ENCODE results near the gene SEC14L2. TPM values are rescaled to one million over a fixed set of nuclear protein-coding genes. Genes with fewer than 3 reads are reported as not detected.
"Not testable (repeated sequence)": the region's sequence is repeated elsewhere in the genome, so short reads cannot be mapped to it uniquely, and the experiment has no call there.

SEC14L2 gene
- total RNA-seq, 1 donor from 2014 or later = 10.8 TPM

- no peak for DNase-seq (ENCODE audit: low read depth, low spot score)
- H3K27ac Mint-ChIP-seq (ENCODE audit: unreplicated experiment) = no peak overlapping the region
- H3K36me3 Mint-ChIP-seq (ENCODE audit: low read depth) = peaks cover 2% of the 10 kb centered on the region
Observed at GRCh38 chr22:30402028-30402765, 5.4 kb downstream of the SEC14L2 start.

DNA sequence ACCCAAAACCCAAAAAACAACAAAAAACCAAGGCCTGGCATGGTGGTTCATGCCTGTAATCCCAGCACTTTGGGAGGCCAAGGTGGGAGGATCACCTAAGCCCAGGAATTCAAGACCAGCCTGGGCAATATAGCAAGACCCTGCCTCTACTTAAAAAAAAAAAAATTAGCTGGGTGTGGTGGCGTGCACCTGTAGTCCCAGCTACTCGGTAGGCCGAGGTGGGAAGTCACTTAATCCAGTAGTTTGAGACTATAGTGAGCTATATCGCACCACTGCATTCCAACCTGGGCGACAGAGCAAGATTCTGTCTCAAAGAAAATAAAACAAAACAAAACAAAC is 5.9 kb downstream of the SEC14L2 start:
- H3K27ac Mint-ChIP-seq (ENCODE audit: unreplicated experiment); DNase-seq (ENCODE audit: low read depth, low spot score); H3K36me3 Mint-ChIP-seq (ENCODE audit: low read depth); H3K9me3 Mint-ChIP-seq; H3K4me3 Mint-ChIP-seq; H3K27me3 Mint-ChIP-seq (ENCODE audit: low read depth): not testable (repeated sequence)
- H3K4me1 Mint-ChIP-seq = peaks cover 38% of the 10 kb centered on the region

More at GRCh38 chr22:30402028-30402765, 5.4 kb downstream of the SEC14L2 start:
- Mint-ChIP-seq H3K9me3 (no peaks in the 10 kb centered on the region), H3K27me3 (ENCODE audit: low read depth) (peaks cover 13% of the 10 kb centered on the region), H3K4me1 (peaks cover 42% of the 10 kb centered on the region), H3K4me3 (no peak overlapping the region)
- no peak for TF ChIP-seq CTCF (conservative IDR thresholded peaks at IDR 0.05)

DNA sequence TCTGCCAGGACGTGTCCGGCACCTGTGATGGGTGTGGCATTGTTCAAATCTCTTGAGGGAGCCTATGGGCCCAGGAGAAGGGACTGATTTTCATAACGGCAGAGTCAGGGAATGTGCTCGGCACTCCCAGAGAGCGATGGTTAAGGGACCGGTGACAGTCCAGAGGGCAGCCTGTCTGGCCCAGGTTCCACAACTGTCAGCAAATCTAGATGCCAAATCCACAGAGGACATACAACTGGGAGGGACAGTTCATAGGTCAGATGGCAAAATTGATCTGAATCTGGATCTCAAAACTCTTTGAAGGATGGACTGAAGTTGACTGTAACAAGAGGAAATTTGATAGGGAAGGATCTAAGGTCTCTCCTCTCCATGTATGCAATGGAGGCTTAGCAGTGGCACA is 7.5 kb downstream of the SEC14L2 start:
- Mint-ChIP-seq H3K4me3 (no peak overlapping the region), H3K36me3 (ENCODE audit: low read depth) (peaks cover 2% of the 10 kb centered on the region), H3K9me3 (no peaks in the 10 kb centered on the region), H3K27me3 (ENCODE audit: low read depth) (no peaks in the 10 kb centered on the region), H3K4me1 (peaks cover 23% of the 10 kb centered on the region), H3K27ac (ENCODE audit: unreplicated experiment) (peak overlapping the region; percentile 54)
- DNase-seq (ENCODE audit: low read depth, low spot score) = no peak
- no peak for TF ChIP-seq CTCF (conservative IDR thresholded peaks at IDR 0.05)

GRCh38 chr22:30405731-30406130 is 8.9 kb downstream of the SEC14L2 start:
- no peaks in the 10 kb centered on the region for H3K9me3 Mint-ChIP-seq
- no peak overlapping the region for H3K27ac Mint-ChIP-seq (ENCODE audit: unreplicated experiment)
- no peaks in the 10 kb centered on the region for H3K27me3 Mint-ChIP-seq (ENCODE audit: low read depth)
- H3K36me3 Mint-ChIP-seq (ENCODE audit: low read depth) = peaks cover 2% of the 10 kb centered on the region
- H3K4me3 Mint-ChIP-seq = no peak overlapping the region
- no peak for DNase-seq (ENCODE audit: low read depth, low spot score)
- peaks cover 23% of the 10 kb centered on the region for H3K4me1 Mint-ChIP-seq
- no peak for TF ChIP-seq CTCF (conservative IDR thresholded peaks at IDR 0.05)

- Mint-ChIP-seq H3K27ac (ENCODE audit: unreplicated experiment) (no peak overlapping the region), H3K36me3 (ENCODE audit: low read depth) (peaks cover 2% of the 10 kb centered on the region), H3K4me1 (peaks cover 23% of the 10 kb centered on the region), H3K27me3 (ENCODE audit: low read depth) (no peaks in the 10 kb centered on the region), H3K9me3 (no peaks in the 10 kb centered on the region), H3K4me3 (no peak overlapping the region)
- DNase-seq (ENCODE audit: low read depth, low spot score) = no peak
- TF ChIP-seq CTCF (conservative IDR thresholded peaks at IDR 0.05) = no peak
Observed at GRCh38 chr22:30406400-30406799, 9.6 kb downstream of the SEC14L2 start.

DNA sequence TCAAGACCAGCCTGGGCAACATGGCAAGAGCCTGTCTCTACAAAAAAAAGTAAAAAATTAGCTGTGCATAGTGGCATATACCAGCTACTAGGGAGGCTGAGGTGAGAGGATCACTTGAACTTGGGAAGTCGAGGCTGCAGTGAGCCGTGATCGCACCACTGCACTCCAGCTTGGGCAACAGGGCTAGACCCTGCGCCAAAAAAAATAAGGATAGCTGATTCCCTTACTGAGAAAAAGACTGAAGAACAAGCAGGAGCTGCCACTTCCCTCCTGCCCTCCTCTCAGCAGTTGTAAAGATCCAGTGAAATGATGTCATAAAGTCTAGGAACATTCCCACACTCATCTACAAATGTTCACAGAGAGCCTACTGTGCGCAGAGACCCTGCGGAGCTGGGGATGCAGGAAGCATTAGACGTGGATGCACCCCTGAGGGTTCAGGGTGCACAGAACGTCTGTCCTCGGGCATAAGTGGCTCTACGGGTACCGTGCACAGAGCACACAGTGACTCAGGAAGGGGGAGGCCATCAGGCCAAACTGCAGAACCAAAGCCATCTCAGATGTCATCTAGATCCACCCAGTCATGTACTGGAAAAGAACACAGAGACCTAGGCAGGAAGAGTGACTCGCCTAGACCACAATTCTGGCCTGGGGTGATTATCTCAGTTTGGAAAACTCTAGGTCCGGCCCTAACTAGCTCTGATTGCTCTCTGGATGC is 11.7 kb downstream of the SEC14L2 start:
- Mint-ChIP-seq H3K27me3 (ENCODE audit: low read depth) (no peaks in the 10 kb centered on the region), H3K4me3 (no peak overlapping the region), H3K27ac (ENCODE audit: unreplicated experiment) (no peak overlapping the region), H3K4me1 (peaks cover 17% of the 10 kb centered on the region), H3K36me3 (ENCODE audit: low read depth) (peaks cover 2% of the 10 kb centered on the region), H3K9me3 (no peaks in the 10 kb centered on the region)
- no peak for TF ChIP-seq CTCF (conservative IDR thresholded peaks at IDR 0.05)
- no peak for DNase-seq (ENCODE audit: low read depth, low spot score)
